SK-N-SH treated with all-trans-retinoic acid at 6 μM for 48 hours (cell line): Measurements from ENCODE around the gene ABHD2.
A peak's percentile ranks its signal among the peaks of the same experiment; 100 is the strongest.

Experiments used
- ATAC-seq: fragments of 200-7000 bp; cut with Tn5 transposase; 3 replicates; pipeline ENCODE4 v1.9.1; 2020; ENCODE audit warnings: mild to moderate bottlenecking, moderate library complexity
- ARNTL ChIP-seq: fragments of 450-650 bp; formaldehyde crosslinking; IDR thresholded peaks from 2 replicates; pipeline ENCODE4 v1.5.0; 2020; ENCODE audit warnings: low read depth, mild to moderate bottlenecking, moderate library complexity, borderline replicate concordance
- BACH2 ChIP-seq: fragments of 250-450 bp; sonication (Bioruptor Pico); IDR thresholded peaks from 2 replicates; pipeline ENCODE4 v1.9.0; 2021; ENCODE audit warnings: mild to moderate bottlenecking, borderline replicate concordance
- CREB5 ChIP-seq: fragments of 250-450 bp; sonication (Bioruptor Pico); IDR thresholded peaks from 2 replicates; pipeline ENCODE4 v1.5.1; 2020; ENCODE audit warnings: low read depth, mild to moderate bottlenecking, moderate library complexity
- CSDC2 ChIP-seq: fragments of 250-450 bp; sonication (Bioruptor Pico); IDR thresholded peaks from 2 replicates; pipeline ENCODE4 v1.5.0; 2020; ENCODE audit warnings: mild to moderate bottlenecking, moderate library complexity
- CSRNP3 ChIP-seq: fragments of 250-450 bp; sonication (Bioruptor Pico); IDR thresholded peaks from 2 replicates; pipeline ENCODE4 v1.5.1; 2021; ENCODE audit warnings: mild to moderate bottlenecking, moderate library complexity
- ESRRG ChIP-seq: fragments of 250-450 bp; sonication (Bioruptor Pico); IDR thresholded peaks from 2 replicates; pipeline ENCODE4 v1.6.1; 2021; ENCODE audit warnings: mild to moderate bottlenecking
- GLIS3 ChIP-seq: fragments of 250-450 bp; sonication (Bioruptor Pico); IDR thresholded peaks from 2 replicates; pipeline ENCODE4 v1.5.0; 2020; ENCODE audit warnings: mild to moderate bottlenecking, moderate library complexity
- ISL1 ChIP-seq: fragments of 250-450 bp; sonication (Bioruptor Pico); IDR thresholded peaks from 2 replicates; pipeline ENCODE4 v2.1.2; 2022; ENCODE audit warnings: mild to moderate bottlenecking, moderate library complexity
- OSR1 ChIP-seq: fragments of 250-450 bp; sonication (Bioruptor Pico); IDR thresholded peaks from 2 replicates; pipeline ENCODE4 v1.8.0; 2022; ENCODE audit warnings: moderate library complexity, mild to moderate bottlenecking, inconsistent platforms
- PATZ1 ChIP-seq: fragments of 250-450 bp; sonication (Bioruptor Pico); IDR thresholded peaks from 2 replicates; pipeline ENCODE4 v1.8.0; 2020; ENCODE audit warnings: mild to moderate bottlenecking, moderate library complexity, borderline replicate concordance
- POU6F1 ChIP-seq: fragments of 250-450 bp; sonication (Bioruptor Pico); IDR thresholded peaks from 2 replicates; pipeline ENCODE4 v1.8.0; 2021; ENCODE audit warnings: low read depth, mild to moderate bottlenecking, moderate library complexity, borderline replicate concordance
- PPARA ChIP-seq: fragments of 250-450 bp; sonication (Bioruptor Pico); IDR thresholded peaks from 2 replicates; pipeline ENCODE4 v1.5.0; 2020; ENCODE audit warnings: mild to moderate bottlenecking, borderline replicate concordance
- RARB ChIP-seq: fragments of 250-450 bp; sonication (Bioruptor Pico); IDR thresholded peaks from 2 replicates; pipeline ENCODE4 v1.8.0; 2021; ENCODE audit warnings: mild to moderate bottlenecking, moderate library complexity
- SNAI2 ChIP-seq: fragments of 250-450 bp; sonication (Bioruptor Pico); IDR thresholded peaks from 2 replicates; pipeline ENCODE4 v1.5.0; 2020; ENCODE audit warnings: mild to moderate bottlenecking, moderate library complexity
- TCF4 ChIP-seq: fragments of 250-450 bp; sonication (Bioruptor Pico); IDR thresholded peaks from 2 replicates; pipeline ENCODE4 v1.8.0; 2021; ENCODE audit warnings: mild to moderate bottlenecking, moderate library complexity, borderline replicate concordance
- TSHZ2 ChIP-seq: fragments of 250-450 bp; sonication (Bioruptor Pico); IDR thresholded peaks from 2 replicates; pipeline ENCODE4 v1.5.0; 2020; ENCODE audit warnings: mild to moderate bottlenecking, moderate library complexity
- ZC3H10 ChIP-seq: fragments of 250-450 bp; sonication (Bioruptor Pico); IDR thresholded peaks from 2 replicates; pipeline ENCODE4 v1.5.1; 2021; ENCODE audit warnings: mild to moderate bottlenecking, moderate library complexity
- ZFP3 ChIP-seq: fragments of 250-450 bp; sonication (Bioruptor Pico); IDR thresholded peaks from 2 replicates; pipeline ENCODE4 v1.5.0; 2020; ENCODE audit warnings: mild to moderate bottlenecking, moderate library complexity
- ZFP30 ChIP-seq: fragments of 450-650 bp; formaldehyde crosslinking; IDR thresholded peaks from 2 replicates; pipeline ENCODE4 v1.5.0; 2022; ENCODE audit warnings: mild to moderate bottlenecking, moderate library complexity
- ZNF565 ChIP-seq: fragments of 450-650 bp; formaldehyde crosslinking; conservative IDR thresholded peaks from 2 replicates; pipeline ENCODE4 v1.5.0; 2020; ENCODE audit warnings: low read depth, mild to moderate bottlenecking, moderate library complexity
- ZNF70 ChIP-seq: fragments of 450-650 bp; formaldehyde crosslinking; IDR thresholded peaks from 2 replicates; pipeline ENCODE4 v1.5.0; 2020; ENCODE audit warnings: mild to moderate bottlenecking, moderate library complexity

The ABHD2 gene

GRCh38 chr15:89054873-89055272 is 33.4 kb upstream of the ABHD2 start:
- ATAC-seq, result no peak

GRCh38 chr15:89057506-89058133 is 30.6 kb upstream of the ABHD2 start:
- ATAC-seq, result peak; percentile 99
- TF ChIP-seq CSDC2 (CRISPR knock-in tag) (no peak), CREB5 (CRISPR knock-in tag) (no peak), TSHZ2 (no peak), GLIS3 (CRISPR knock-in tag) (no peak), PPARA (no peak), RARB (CRISPR knock-in tag) (no peak), ZFP3 (no peak), CSRNP3 (no peak)

More at GRCh38 chr15:89054873-89055272, 33.4 kb upstream of the ABHD2 start:
- TF ChIP-seq OSR1 (no peak), SNAI2 (CRISPR knock-in tag) (no peak), ZNF565 (CRISPR knock-in tag) (no peak), CSDC2 (CRISPR knock-in tag) (no peak), CSRNP3 (no peak), ZFP3 (no peak), ZNF70 (no peak), BACH2 (CRISPR knock-in tag) (no peak), ESRRG (CRISPR knock-in tag) (no peak), RARB (CRISPR knock-in tag) (no peak), GLIS3 (CRISPR knock-in tag) (no peak), ISL1 (CRISPR knock-in tag) (no peak), ZFP30 (CRISPR knock-in tag) (no peak), CREB5 (CRISPR knock-in tag) (no peak), ARNTL (CRISPR knock-in tag) (no peak)
- TF ChIP-seq, all 23 proteins: peak for 0

GRCh38 chr15:89058376-89058775 is 29.9 kb upstream of the ABHD2 start:
- no peak for ATAC-seq
- TF ChIP-seq BACH2 (CRISPR knock-in tag), result no peak
- no peak for TF ChIP-seq ZNF565 (CRISPR knock-in tag)
- TF ChIP-seq POU6F1 (CRISPR knock-in tag), result no peak
- TF ChIP-seq OSR1, result no peak
- TF ChIP-seq SNAI2 (CRISPR knock-in tag), result no peak
- TF ChIP-seq GLIS3 (CRISPR knock-in tag), result no peak
- TF ChIP-seq ZFP3, result no peak
- no peak for TF ChIP-seq ZC3H10
- no peak for TF ChIP-seq PATZ1 (CRISPR knock-in tag)
- TF ChIP-seq ARNTL (CRISPR knock-in tag), result no peak
- TF ChIP-seq ZFP30 (CRISPR knock-in tag), result no peak
- no peak for TF ChIP-seq TCF4 (CRISPR knock-in tag)
- TF ChIP-seq RARB (CRISPR knock-in tag), result no peak
- TF ChIP-seq ISL1 (CRISPR knock-in tag), result no peak
- no peak for TF ChIP-seq ESRRG (CRISPR knock-in tag)
- no peak for TF ChIP-seq TSHZ2
